MM.1S (cell line): ENCODE data around the gene CENPS.

Source experiments
- CTCF ChIP-seq: fragments of 300-600 bp; sonication (generic); IDR thresholded peaks from 2 replicates; pipeline ENCODE4 v1.5.1; 2016; ENCODE audit warnings: antibody characterized with exemption, low read length, mixed read lengths
- EZH2 ChIP-seq: fragments of 300-600 bp; sonication (generic); optimal IDR thresholded peaks from 2 replicates; pipeline ENCODE3; 2017; ENCODE audit warnings: low read depth, mild to moderate bottlenecking, antibody characterized with exemption, low read length, mixed read lengths
- EZH2phosphoT487 ChIP-seq: fragments of 300-600 bp; sonication (generic); IDR thresholded peaks from 2 replicates; pipeline ENCODE4 v1.6.1; 2018; ENCODE audit warnings: antibody characterized with exemption, low read length

DNA sequence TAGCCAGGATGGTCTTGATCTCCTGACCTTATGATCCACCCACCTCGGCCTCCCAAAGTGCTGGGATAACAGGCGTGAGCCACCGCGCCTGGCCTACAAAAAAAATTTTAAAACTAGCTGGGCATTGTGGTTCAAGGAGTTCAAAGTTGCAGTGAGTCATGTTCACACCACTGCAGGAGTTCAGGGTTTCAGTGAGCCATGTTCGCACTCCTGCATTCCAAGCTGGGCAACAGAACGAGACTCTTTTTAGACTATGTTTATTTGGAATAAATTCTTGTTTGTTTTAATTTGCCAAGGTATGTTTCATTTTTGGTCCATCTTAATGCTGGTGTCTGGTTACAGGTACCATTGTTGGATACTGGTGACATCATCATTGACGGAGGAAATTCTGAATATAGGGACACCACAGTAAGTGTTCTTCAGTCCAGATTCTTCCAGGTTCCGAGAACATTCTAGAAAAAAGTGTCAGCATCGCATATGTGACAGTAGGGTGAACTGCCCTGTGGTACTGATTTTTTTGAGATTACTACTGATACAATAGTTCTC is 27.4 kb upstream of the CENPS start:
- TF ChIP-seq EZH2 = no peak
- no peak for TF ChIP-seq CTCF
- no peak for TF ChIP-seq EZH2phosphoT487
